ENCODE data around the gene PARVG.

The PARVG gene

DNA sequence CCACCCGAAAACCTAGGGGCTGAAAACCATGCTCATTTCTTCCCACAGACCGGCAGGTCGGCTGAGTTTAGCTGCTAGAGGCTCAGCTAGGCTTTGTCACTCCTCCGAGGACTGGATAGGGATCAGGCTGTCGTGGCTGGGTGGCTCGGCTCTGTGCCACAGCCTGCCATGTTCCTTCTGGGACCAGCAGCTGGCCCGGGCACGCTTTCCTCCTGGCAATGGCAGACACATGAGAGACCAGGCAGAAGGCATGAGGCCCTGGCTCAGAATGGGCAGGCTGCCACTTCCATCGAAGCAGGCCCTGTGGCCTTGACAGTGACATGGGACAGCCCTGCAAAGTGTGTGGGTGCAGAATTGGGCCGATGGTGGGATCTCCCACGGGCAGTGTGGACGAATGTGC, 20.9 kb downstream of the PARVG start:
- H3K27ac ChIP-seq (ENCODE audit: extremely low read depth, low read depth, low read length) = no peak overlapping the region; the same call in 1 of the 2 replicates
- H3K4me1 ChIP-seq (ENCODE audit: control insufficient read depth, insufficient read depth, low read length) = 0 out of 2 replicates have a peak, but pooled peaks cover 3% of the 10 kb centered on the region
- H3K36me3 ChIP-seq (ENCODE audit: control insufficient read depth in 2 of 2, insufficient read depth in 1 of 2, low read length in 2 of 2) = no peaks in the 10 kb centered on the region
- CTCF ChIA-PET = no interaction called here
- TF ChIP-seq ZNF747 (tag by site-specific recombination; IDR thresholded peaks at IDR 0.05) = no peak
- no peak for TF ChIP-seq ZNF549 (tag by site-specific recombination; IDR thresholded peaks at IDR 0.05)
- TF ChIP-seq ZNF837 (tag by site-specific recombination; IDR thresholded peaks at IDR 0.05) = no peak
- TF ChIP-seq WT1 (tag by site-specific recombination; IDR thresholded peaks at IDR 0.05) = no peak
- TF ChIP-seq ZNF19 (tag by site-specific recombination; IDR thresholded peaks at IDR 0.05; ENCODE audit: low read depth) = no peak
- POLR2A ChIA-PET = no interaction called here
- H3K4me3 ChIP-seq (ENCODE audit: low read depth, low read length) = no peak overlapping the region
- H3K9me3 ChIP-seq (ENCODE audit: control insufficient read depth, insufficient read depth, low read depth, low read length) = no peaks in the 10 kb centered on the region

GRCh38 chr22:44202261-44202789, 21.6 kb downstream of the PARVG start:
- Histone ChIP-seq H3K27ac (ENCODE audit: extremely low read depth, low read depth, low read length) (peak overlapping the region; percentile 11; the same call in 1 of the 2 replicates), H3K9me3 (ENCODE audit: control insufficient read depth, insufficient read depth, low read depth, low read length) (no peaks in the 10 kb centered on the region), H3K4me3 (ENCODE audit: low read depth, low read length) (no peak overlapping the region), H3K4me1 (ENCODE audit: control insufficient read depth, insufficient read depth, low read length) (0 out of 2 replicates have a peak, but pooled peaks cover 3% of the 10 kb centered on the region), H3K36me3 (ENCODE audit: control insufficient read depth in 2 of 2, insufficient read depth in 1 of 2, low read length in 2 of 2) (no peaks in the 10 kb centered on the region)
- TF ChIP-seq SCRT2 (tag by site-specific recombination; IDR thresholded peaks at IDR 0.05) (0 out of 2 replicates have a peak, but pooled peaks have one; percentile 17), KLF17 (tag by site-specific recombination; IDR thresholded peaks at IDR 0.05) (peak; percentile 81), ZNF629 (tag by site-specific recombination; IDR thresholded peaks at IDR 0.05) (peak; percentile 22; the same call in 1 of the 2 replicates), ZXDB (tag by site-specific recombination; IDR thresholded peaks at IDR 0.05) (peak; percentile 54), ZNF707 (tag by site-specific recombination; IDR thresholded peaks at IDR 0.05) (no peak), GFI1B (tag by site-specific recombination; IDR thresholded peaks at IDR 0.05) (peak; percentile 65; the same call in 1 of the 2 replicates), WT1 (tag by site-specific recombination; IDR thresholded peaks at IDR 0.05) (no peak), ZNF280C (tag by site-specific recombination; IDR thresholded peaks at IDR 0.05) (no peak), ZNF366 (tag by site-specific recombination; conservative IDR thresholded peaks at IDR 0.05) (0 out of 2 replicates have a peak, but pooled peaks have one; percentile 25), SP7 (tag by site-specific recombination; IDR thresholded peaks at IDR 0.05) (0 out of 2 replicates have a peak, but pooled peaks have one; percentile 27), OSR2 (tag by site-specific recombination; IDR thresholded peaks at IDR 0.05) (0 out of 2 replicates have a peak, but pooled peaks have one; percentile 41), ZBTB17 (tag by site-specific recombination; IDR thresholded peaks at IDR 0.05) (peak; percentile 80)
- TF ChIP-seq, protein P1, sequence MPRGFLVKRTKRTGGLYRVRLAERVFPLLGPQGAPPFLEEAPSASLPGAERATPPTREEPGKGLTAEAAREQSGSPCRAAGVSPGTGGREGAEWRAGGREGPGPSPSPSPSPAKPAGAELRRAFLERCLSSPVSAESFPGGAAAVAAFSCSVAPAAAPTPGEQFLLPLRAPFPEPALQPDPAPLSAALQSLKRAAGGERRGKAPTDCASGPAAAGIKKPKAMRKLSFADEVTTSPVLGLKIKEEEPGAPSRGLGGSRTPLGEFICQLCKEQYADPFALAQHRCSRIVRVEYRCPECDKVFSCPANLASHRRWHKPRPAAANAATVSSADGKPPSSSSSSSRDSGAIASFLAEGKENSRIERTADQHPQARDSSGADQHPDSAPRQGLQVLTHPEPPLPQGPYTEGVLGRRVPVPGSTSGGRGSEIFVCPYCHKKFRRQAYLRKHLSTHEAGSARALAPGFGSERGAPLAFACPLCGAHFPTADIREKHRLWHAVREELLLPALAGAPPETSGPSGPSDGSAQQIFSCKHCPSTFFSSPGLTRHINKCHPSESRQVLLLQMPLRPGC (tag by site-specific recombination; IDR thresholded peaks at IDR 0.05) = peak; percentile 73
- TF ChIP-seq, protein P2, sequence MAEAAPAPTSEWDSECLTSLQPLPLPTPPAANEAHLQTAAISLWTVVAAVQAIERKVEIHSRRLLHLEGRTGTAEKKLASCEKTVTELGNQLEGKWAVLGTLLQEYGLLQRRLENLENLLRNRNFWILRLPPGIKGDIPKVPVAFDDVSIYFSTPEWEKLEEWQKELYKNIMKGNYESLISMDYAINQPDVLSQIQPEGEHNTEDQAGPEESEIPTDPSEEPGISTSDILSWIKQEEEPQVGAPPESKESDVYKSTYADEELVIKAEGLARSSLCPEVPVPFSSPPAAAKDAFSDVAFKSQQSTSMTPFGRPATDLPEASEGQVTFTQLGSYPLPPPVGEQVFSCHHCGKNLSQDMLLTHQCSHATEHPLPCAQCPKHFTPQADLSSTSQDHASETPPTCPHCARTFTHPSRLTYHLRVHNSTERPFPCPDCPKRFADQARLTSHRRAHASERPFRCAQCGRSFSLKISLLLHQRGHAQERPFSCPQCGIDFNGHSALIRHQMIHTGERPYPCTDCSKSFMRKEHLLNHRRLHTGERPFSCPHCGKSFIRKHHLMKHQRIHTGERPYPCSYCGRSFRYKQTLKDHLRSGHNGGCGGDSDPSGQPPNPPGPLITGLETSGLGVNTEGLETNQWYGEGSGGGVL (tag by site-specific recombination; IDR thresholded peaks at IDR 0.05) = peak; percentile 27
- ChIA-PET POLR2A (interaction anchor here (0.6 kb wide), 1 partner anchor 889 kb away, joined by 3 read pairs; no protein-coding TSS in a partner anchor), CTCF (interaction anchor here (1.5 kb wide), 1 partner anchor 209 kb away, joined by 3 read pairs; no protein-coding TSS in a partner anchor)
